Neural cell (in vitro differentiated cells): ENCODE data around the gene ADGRD1. TPM values are rescaled to one million over a fixed set of nuclear protein-coding genes. Genes with fewer than 3 reads are reported as not detected.

Experiments
- H2AFZ ChIP-seq: fragments of 200-600, 300-800 bp; sonication (generic), shearing (Covaris generic); 2 replicates; pipeline ENCODE4 v1.6.0; 2014; ENCODE audit warnings: low read depth, mild to moderate bottlenecking, antibody characterized with exemption, low read length, moderate library complexity
- H3F3A ChIP-seq: fragments of 200-600 bp; shearing (Covaris generic); 2 replicates; pipeline ENCODE4 v1.6.1; 2016; ENCODE audit warnings: mild to moderate bottlenecking, moderate library complexity, mixed read lengths, antibody characterized with exemption, low read length; ENCODE audit not compliant: insufficient read depth, poor library complexity, severe bottlenecking
- H3K27ac ChIP-seq: fragments of 200-600, 300-800 bp; sonication (generic), shearing (Covaris generic); 2 replicates; pipeline ENCODE4 v1.5.1; 2014; ENCODE audit warnings: mild to moderate bottlenecking, low read length, moderate library complexity
- H3K27me3 ChIP-seq: fragments of 300-800, 200-600 bp; sonication (generic), shearing (Covaris generic); 2 replicates; pipeline ENCODE4 v1.6.0; 2014; ENCODE audit warnings: mild to moderate bottlenecking, low read depth, low read length, moderate library complexity; ENCODE audit not compliant: insufficient read depth
- H3K36me3 ChIP-seq: fragments of 300-800, 200-600 bp; sonication (generic), shearing (Covaris generic); 2 replicates; pipeline ENCODE4 v1.5.1; 2014; ENCODE audit warnings: mild to moderate bottlenecking, antibody characterized with exemption, low read length, moderate library complexity; ENCODE audit not compliant: insufficient read depth
- H3K4me2 ChIP-seq: fragments of 300-800, 200-600 bp; sonication (generic), shearing (Covaris generic); 2 replicates; pipeline ENCODE4 v1.6.0; 2014; ENCODE audit warnings: mild to moderate bottlenecking, low read length
- H3K4me3 ChIP-seq: fragments of 300-800, 200-600 bp; sonication (generic), shearing (Covaris generic); 2 replicates; pipeline ENCODE4 v1.5.1; 2014; ENCODE audit warnings: mild to moderate bottlenecking, low read length, moderate library complexity
- H3K79me2 ChIP-seq: fragments of 200-600 bp; shearing (Covaris generic); replicated peaks from 2 replicates; pipeline ENCODE4 v1.6.0; 2014; ENCODE audit warnings: mild to moderate bottlenecking, low read length, moderate library complexity; ENCODE audit not compliant: insufficient read depth
- H3K9ac ChIP-seq: fragments of 300-800, 200-600 bp; sonication (generic), shearing (Covaris generic); 2 replicates; pipeline ENCODE4 v1.6.1; 2016; ENCODE audit warnings: mild to moderate bottlenecking, low read length, mixed read lengths
- H3K9me2 ChIP-seq: fragments of 200-600 bp; shearing (Covaris generic); 2 replicates; pipeline ENCODE4 v1.6.1; 2016; ENCODE audit warnings: mild to moderate bottlenecking, low read length, mixed read lengths; ENCODE audit not compliant: insufficient read depth
- H3K9me3 ChIP-seq: fragments of 200-600, 300-800 bp; sonication (generic), shearing (Covaris generic); 2 replicates; pipeline ENCODE4 v1.6.1; 2016; ENCODE audit warnings: mild to moderate bottlenecking, mixed run types, low read length, moderate library complexity, mixed read lengths
- H4K20me1 ChIP-seq: fragments of 200-600 bp; shearing (Covaris generic); 2 replicates; pipeline ENCODE4 v1.6.1; 2016; ENCODE audit warnings: mild to moderate bottlenecking, mixed run types; ENCODE audit not compliant: insufficient read depth
- CTCF ChIP-seq: fragments of 450-650 bp; IDR thresholded peaks from 2 replicates; pipeline ENCODE4 v1.5.1; 2014; ENCODE audit warnings: antibody characterized with exemption, mild to moderate bottlenecking, moderate library complexity; ENCODE audit not compliant: poor library complexity, severe bottlenecking
- EP300 ChIP-seq: fragments of 450-650 bp; conservative IDR thresholded peaks from 2 replicates; pipeline ENCODE4 v1.6.1; 2014; ENCODE audit warnings: antibody characterized with exemption, mild to moderate bottlenecking, moderate library complexity; ENCODE audit not compliant: poor library complexity, severe bottlenecking
- EZH2 ChIP-seq: fragments of 200-600, 300-800 bp; shearing (Covaris generic), sonication (generic); IDR thresholded peaks from 2 replicates; pipeline ENCODE4 v1.6.1; 2014; ENCODE audit warnings: antibody characterized with exemption, low read length, borderline replicate concordance, mild to moderate bottlenecking; ENCODE audit not compliant: insufficient read depth, poor library complexity, severe bottlenecking
- MXI1 ChIP-seq: fragments of 450-650 bp; conservative IDR thresholded peaks from 2 replicates; pipeline ENCODE4 v1.6.1; 2014; ENCODE audit warnings: antibody characterized with exemption, mild to moderate bottlenecking; ENCODE audit not compliant: poor library complexity, severe bottlenecking
- POLR2AphosphoS5 ChIP-seq: IDR thresholded peaks from 2 replicates; pipeline ENCODE4 v1.6.1; 2012
- RAD21 ChIP-seq: fragments of 450-650 bp; conservative IDR thresholded peaks from 2 replicates; pipeline ENCODE4 v1.6.1; 2014; ENCODE audit warnings: antibody characterized with exemption, mild to moderate bottlenecking, moderate library complexity
- REST ChIP-seq: IDR thresholded peaks from 2 replicates; pipeline ENCODE4 v1.6.1; 2012; ENCODE audit warnings: borderline replicate concordance
- SMC3 ChIP-seq: fragments of 450-650 bp; conservative IDR thresholded peaks from 2 replicates; pipeline ENCODE4 v1.6.1; 2014; ENCODE audit warnings: antibody characterized with exemption, mild to moderate bottlenecking, moderate library complexity; ENCODE audit not compliant: poor library complexity
- polyA plus RNA-seq: library from polyadenylated mRNA; depleted of rRNA; stranded (reverse); fragments of >200 nt; gene quantifications from 2 replicates; pipeline ENCODE4 v1.2.3, GENCODE V29; 2014

Gene ADGRD1
- polyA plus RNA-seq, 1 donor from 2014 or later: 1.7 TPM

DNA sequence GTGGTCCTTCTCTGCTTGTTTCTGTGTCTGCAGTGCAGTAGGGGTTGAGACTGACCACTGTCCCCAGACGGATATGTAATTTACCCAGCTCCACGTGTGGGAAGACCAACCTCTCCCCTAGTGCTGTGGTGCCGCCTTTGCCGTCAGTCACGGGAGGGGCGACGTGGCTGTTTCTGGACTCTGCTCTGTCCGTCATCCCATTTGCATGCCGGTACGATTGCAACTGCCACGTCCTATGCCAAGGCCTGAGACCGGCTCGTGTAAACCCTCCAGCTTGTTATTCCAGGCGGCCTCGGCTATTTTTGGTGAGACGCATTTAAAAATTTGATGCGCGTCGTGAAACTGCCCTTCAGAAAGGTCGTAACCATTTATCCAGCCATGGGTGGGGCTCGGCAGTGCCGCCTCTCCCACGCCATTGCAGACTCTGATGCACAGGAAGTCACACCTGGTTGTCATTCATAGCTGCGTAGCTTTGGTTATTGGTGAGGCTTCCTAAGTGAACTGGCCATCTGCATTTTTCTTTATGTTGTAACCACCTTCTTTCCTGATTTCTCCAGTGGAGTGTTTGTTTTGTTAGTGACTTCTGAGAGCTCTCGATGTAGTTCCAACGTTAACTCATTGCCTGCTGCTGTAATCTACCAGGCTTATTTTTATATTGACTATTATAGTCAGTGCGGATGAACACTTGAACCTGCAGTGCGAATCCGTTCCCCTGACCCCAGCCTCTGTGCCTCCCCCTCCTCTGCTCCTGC lies 75.1 kb downstream of the ADGRD1 start:
- TF ChIP-seq EZH2: no peak
- no peak for TF ChIP-seq POLR2AphosphoS5
- TF ChIP-seq SMC3: no peak
- TF ChIP-seq MXI1: no peak
- TF ChIP-seq CTCF: no peak
- no peak for TF ChIP-seq EP300
- no peak for TF ChIP-seq RAD21
- Histone ChIP-seq H3K4me3 (no peak overlapping the region), H3K9me3 (no peaks in the 10 kb centered on the region), H3K4me2 (no peak overlapping the region), H3K36me3 (no peaks in the 10 kb centered on the region), H4K20me1 (no peaks in the 10 kb centered on the region), H3K9ac (no peak overlapping the region), H2AFZ (no peak overlapping the region), H3K79me2 (no peaks in the 10 kb centered on the region), H3K27ac (no peak overlapping the region), H3K9me2 (no peaks in the 10 kb centered on the region), H3F3A (no peaks in the 10 kb centered on the region), H3K27me3 (no peaks in the 10 kb centered on the region)

- Histone ChIP-seq H3F3A (no peaks in the 10 kb centered on the region), H3K9ac (peak overlapping the region; percentile 38), H3K4me3 (no peak overlapping the region), H3K4me2 (no peak overlapping the region), H3K9me3 (no peaks in the 10 kb centered on the region), H3K36me3 (no peaks in the 10 kb centered on the region), H2AFZ (no peak overlapping the region), H4K20me1 (no peaks in the 10 kb centered on the region), H3K9me2 (no peaks in the 10 kb centered on the region), H3K27ac (peak overlapping the region; percentile 28), H3K27me3 (no peaks in the 10 kb centered on the region), H3K79me2 (no peaks in the 10 kb centered on the region)
- peak; percentile 12 for TF ChIP-seq RAD21
- no peak for TF ChIP-seq REST
- TF ChIP-seq POLR2AphosphoS5: no peak
- no peak for TF ChIP-seq EP300
- TF ChIP-seq SMC3: no peak
- peak; percentile 11 for TF ChIP-seq MXI1
Observed at GRCh38 chr12:131030472-131031328, 77.0 kb downstream of the ADGRD1 start.
